H9 (cell line): Measurements from ENCODE around the gene LMF2. TPM values are rescaled to one million over a fixed set of nuclear protein-coding genes. Genes with fewer than 3 reads are reported as not detected.

ENCODE experiments used
- DNase-seq: peaks from one replicate; pipeline ENCODE4 v3.0.0-alpha.2; 2017
- H2AFZ ChIP-seq: one replicate; pipeline ENCODE4 v1.6.1; 2013; ENCODE audit warnings: mild to moderate bottlenecking, low read length, control low read depth, moderate library complexity
- H2AK5ac ChIP-seq: 2 replicates; pipeline ENCODE4 v1.6.1; 2013; ENCODE audit warnings: low read length, control low read depth, mixed read lengths; ENCODE audit not compliant: insufficient read length
- H2BK120ac ChIP-seq: one replicate; pipeline ENCODE4 v1.6.1; 2013; ENCODE audit warnings: low read depth, mild to moderate bottlenecking, low read length, control low read depth, inconsistent platforms; ENCODE audit not compliant: poor library complexity, severe bottlenecking
- H2BK12ac ChIP-seq: 2 replicates; pipeline ENCODE4 v1.6.1; 2013; ENCODE audit warnings: low read length, control low read depth, mixed read lengths, low read depth; ENCODE audit not compliant: insufficient read length
- H2BK15ac ChIP-seq: 2 replicates; pipeline ENCODE4 v1.6.1; 2013; ENCODE audit warnings: low read depth, low read length, control low read depth
- H2BK20ac ChIP-seq: one replicate; pipeline ENCODE4 v1.6.1; 2013; ENCODE audit warnings: low read depth, mild to moderate bottlenecking, low read length, control low read depth, inconsistent platforms; ENCODE audit not compliant: poor library complexity, severe bottlenecking
- H2BK5ac ChIP-seq: 2 replicates; pipeline ENCODE4 v1.6.1; 2013; ENCODE audit warnings: low read length, control low read depth, mixed read lengths; ENCODE audit not compliant: insufficient read length
- H3K14ac ChIP-seq: 2 replicates; pipeline ENCODE4 v1.6.1; 2013; ENCODE audit warnings: low read length, control low read depth; ENCODE audit not compliant: insufficient read depth
- H3K18ac ChIP-seq: 2 replicates; pipeline ENCODE4 v1.6.1; 2013; ENCODE audit warnings: low read depth, mild to moderate bottlenecking, mixed read lengths, low read length, control low read depth; ENCODE audit not compliant: insufficient read length
- H3K23ac ChIP-seq: 2 replicates; pipeline ENCODE4 v1.6.1; 2013; ENCODE audit warnings: low read length, control low read depth, mixed read lengths, low read depth; ENCODE audit not compliant: insufficient read length
- H3K23me2 ChIP-seq: 2 replicates; pipeline ENCODE4 v1.6.1; 2013; ENCODE audit warnings: low read depth, mild to moderate bottlenecking, mixed read lengths, low read length, control low read depth; ENCODE audit not compliant: insufficient read length, poor library complexity, severe bottlenecking
- H3K27ac ChIP-seq: 2 replicates; pipeline ENCODE4 v1.5.1; 2013; ENCODE audit warnings: low read length, control low read depth, mixed read lengths, low read depth; ENCODE audit not compliant: insufficient read length
- H3K27me3 ChIP-seq: 2 replicates; pipeline ENCODE4 v1.6.1; 2013; ENCODE audit warnings: low read length, control low read depth, inconsistent platforms; ENCODE audit not compliant: insufficient read depth
- H3K4ac ChIP-seq: 2 replicates; pipeline ENCODE4 v1.6.1; 2013; ENCODE audit warnings: low read depth, mild to moderate bottlenecking, control low read depth, inconsistent platforms, low read length, moderate library complexity
- H3K4me1 ChIP-seq: 2 replicates; pipeline ENCODE4 v1.6.1; 2013; ENCODE audit warnings: low read length, control low read depth, inconsistent platforms; ENCODE audit not compliant: insufficient read depth
- H3K4me2 ChIP-seq: 2 replicates; pipeline ENCODE4 v1.6.1; 2013; ENCODE audit warnings: low read length, control low read depth, mixed read lengths; ENCODE audit not compliant: insufficient read length, insufficient read depth
- H3K56ac ChIP-seq: 2 replicates; pipeline ENCODE4 v1.6.1; 2013; ENCODE audit warnings: low read depth, mild to moderate bottlenecking, mixed read lengths, low read length, control low read depth; ENCODE audit not compliant: insufficient read length
- H3K79me1 ChIP-seq: 2 replicates; pipeline ENCODE4 v1.6.1; 2013; ENCODE audit warnings: low read depth, mild to moderate bottlenecking, moderate library complexity, low read length, control low read depth, inconsistent platforms; ENCODE audit not compliant: insufficient read depth, poor library complexity, severe bottlenecking
- H3K79me2 ChIP-seq: 2 replicates; pipeline ENCODE4 v1.6.1; 2013; ENCODE audit warnings: low read length, control low read depth, inconsistent platforms; ENCODE audit not compliant: insufficient read depth
- H3K9ac ChIP-seq: 2 replicates; pipeline ENCODE4 v1.6.1; 2013; ENCODE audit warnings: low read length, control low read depth, mixed read lengths; ENCODE audit not compliant: insufficient read length; ENCODE audit errors: extremely low read depth
- H3K9me3 ChIP-seq: one replicate; pipeline ENCODE4 v1.6.1; 2013; ENCODE audit warnings: low read depth, low read length, inconsistent platforms; ENCODE audit not compliant: control insufficient read depth
- H3T11ph ChIP-seq: one replicate; pipeline ENCODE4 v1.6.1; 2013; ENCODE audit warnings: mild to moderate bottlenecking, low read length, control low read depth, inconsistent platforms
- H4K20me1 ChIP-seq: one replicate; pipeline ENCODE4 v1.6.1; 2013; ENCODE audit not compliant: control insufficient read depth, insufficient read length, insufficient read depth
- H4K5ac ChIP-seq: 2 replicates; pipeline ENCODE4 v1.6.1; 2013; ENCODE audit warnings: low read depth, mild to moderate bottlenecking, mixed read lengths, low read length, control low read depth; ENCODE audit not compliant: insufficient read length
- H4K8ac ChIP-seq: replicated peaks from 2 replicates; pipeline ENCODE4 v1.6.1; 2013; ENCODE audit warnings: low read length, control low read depth, mixed read lengths, low read depth; ENCODE audit not compliant: insufficient read length
- H4K91ac ChIP-seq: 2 replicates; pipeline ENCODE4 v1.6.1; 2013; ENCODE audit warnings: low read depth, mild to moderate bottlenecking, moderate library complexity, mixed read lengths, low read length, control low read depth; ENCODE audit not compliant: insufficient read length
- H3K27ac Mint-ChIP-seq, 3 experiments: 2 replicates in 2 of 3; 3 replicates in 1 of 3; pipeline ENCODE4 v1.8.0; 2020 to 2021; ENCODE audit warnings: mixed read lengths in 3 of 3, mild to moderate bottlenecking in 1 of 3, moderate library complexity in 1 of 3
- H3K27me3 Mint-ChIP-seq: 2 replicates; pipeline ENCODE4 v1.8.0; 2021; ENCODE audit warnings: low read depth, mild to moderate bottlenecking, moderate library complexity, mixed read lengths
- H3K36me3 Mint-ChIP-seq, 3 experiments: 2 replicates in 2 of 3; 3 replicates in 1 of 3; pipeline ENCODE4 v1.8.0; 2020 to 2021; ENCODE audit warnings: low read depth in 3 of 3, mixed read lengths in 3 of 3; ENCODE audit not compliant: insufficient read depth in 1 of 3
- H3K4me1 Mint-ChIP-seq, 2 experiments: 2 replicates each; pipeline ENCODE4 v1.8.0; 2020; ENCODE audit warnings: mixed read lengths in 2 of 2
- H3K4me3 Mint-ChIP-seq, 2 experiments: 2 replicates in 1 of 2; 3 replicates in 1 of 2; pipeline ENCODE4 v1.8.0; 2020 to 2021; ENCODE audit warnings: mild to moderate bottlenecking in 2 of 2, mixed read lengths in 2 of 2, moderate library complexity in 1 of 2
- H3K9me3 Mint-ChIP-seq, 2 experiments: 2 replicates in 1 of 2; 3 replicates in 1 of 2; pipeline ENCODE4 v1.8.0; 2020; ENCODE audit warnings: mild to moderate bottlenecking in 2 of 2, mixed read lengths in 2 of 2, moderate library complexity in 1 of 2
- WGBS: extraction: QIAGEN DNeasy Blood & Tissue Kit; methylation state at CpG from one replicate; pipeline ENCODE4 v1.1.7; 2013; ENCODE audit warnings: missing lambda C conversion rate, low lambda C conversion rate, mixed read lengths; ENCODE audit not compliant: insufficient read length; ENCODE audit errors: extremely low coverage; 5-methylcytosine and 5-hydroxymethylcytosine counted together
- total RNA-seq: library from RNA; stranded (reverse); gene quantifications from 2 replicates; pipeline ENCODE4 v1.2.1, GENCODE V29; 2021
- TF ChIP-seq, protein P1 (sequence below): fragments of 200-600 bp; sonication (generic); conservative IDR thresholded peaks from 3 replicates; pipeline ENCODE4 v1.8.0; 2021; ENCODE audit warnings: antibody characterized with exemption, mild to moderate bottlenecking

LMF2 gene
- total RNA-seq, 1 experiment from 2014 or later: 43.6 TPM

- no peak overlapping the region for H3K56ac ChIP-seq
- no peak overlapping the region for H2BK12ac ChIP-seq
- no peak overlapping the region for H3K4me3 Mint-ChIP-seq
- no peaks in the 10 kb centered on the region for H3K23me2 ChIP-seq
- no peak overlapping the region for H3K27ac Mint-ChIP-seq
- no peak overlapping the region for H3K18ac ChIP-seq
- no peak overlapping the region for H4K8ac ChIP-seq
- H2BK120ac ChIP-seq: no peak overlapping the region
- H3K79me2 ChIP-seq: 0 out of 2 replicates have a peak, but pooled peaks cover 2% of the 10 kb centered on the region
- no peak overlapping the region for H2BK15ac ChIP-seq
- peaks cover 7 to 65% (median 46%) of the 10 kb centered on the region in 3 experiments for H3K36me3 Mint-ChIP-seq
- no peak overlapping the region for H2AK5ac ChIP-seq
- no peak overlapping the region for H3K14ac ChIP-seq
- DNase-seq: no peak
- no peaks in the 10 kb centered on the region for H3K9me3 Mint-ChIP-seq
- H3K9me3 ChIP-seq: no peaks in the 10 kb centered on the region
- H3T11ph ChIP-seq: no peak overlapping the region
- TF ChIP-seq, protein P1, sequence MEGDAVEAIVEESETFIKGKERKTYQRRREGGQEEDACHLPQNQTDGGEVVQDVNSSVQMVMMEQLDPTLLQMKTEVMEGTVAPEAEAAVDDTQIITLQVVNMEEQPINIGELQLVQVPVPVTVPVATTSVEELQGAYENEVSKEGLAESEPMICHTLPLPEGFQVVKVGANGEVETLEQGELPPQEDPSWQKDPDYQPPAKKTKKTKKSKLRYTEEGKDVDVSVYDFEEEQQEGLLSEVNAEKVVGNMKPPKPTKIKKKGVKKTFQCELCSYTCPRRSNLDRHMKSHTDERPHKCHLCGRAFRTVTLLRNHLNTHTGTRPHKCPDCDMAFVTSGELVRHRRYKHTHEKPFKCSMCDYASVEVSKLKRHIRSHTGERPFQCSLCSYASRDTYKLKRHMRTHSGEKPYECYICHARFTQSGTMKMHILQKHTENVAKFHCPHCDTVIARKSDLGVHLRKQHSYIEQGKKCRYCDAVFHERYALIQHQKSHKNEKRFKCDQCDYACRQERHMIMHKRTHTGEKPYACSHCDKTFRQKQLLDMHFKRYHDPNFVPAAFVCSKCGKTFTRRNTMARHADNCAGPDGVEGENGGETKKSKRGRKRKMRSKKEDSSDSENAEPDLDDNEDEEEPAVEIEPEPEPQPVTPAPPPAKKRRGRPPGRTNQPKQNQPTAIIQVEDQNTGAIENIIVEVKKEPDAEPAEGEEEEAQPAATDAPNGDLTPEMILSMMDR: no peak
- WGBS: no CpG with 5 or more reads among the region's 8 CpGs
- H3K4me2 ChIP-seq: no peak overlapping the region
- H3K4ac ChIP-seq: no peak overlapping the region
- no peaks in the 10 kb centered on the region for H3K27me3 Mint-ChIP-seq
- no peak overlapping the region for H4K91ac ChIP-seq
- H2AFZ ChIP-seq: no peak overlapping the region
- no peaks in the 10 kb centered on the region for H3K27me3 ChIP-seq
- H3K79me1 ChIP-seq: no peaks in the 10 kb centered on the region
- no peaks in the 10 kb centered on the region for H3K4me1 Mint-ChIP-seq
- no peak overlapping the region for H2BK5ac ChIP-seq
- no peak overlapping the region for H3K9ac ChIP-seq
- H2BK20ac ChIP-seq: no peak overlapping the region
- peaks cover 3% of the 10 kb centered on the region for H4K20me1 ChIP-seq
- no peak overlapping the region for H4K5ac ChIP-seq
- H3K23ac ChIP-seq: no peak overlapping the region
- H3K4me1 ChIP-seq: no peaks in the 10 kb centered on the region
- H3K27ac ChIP-seq: no peak overlapping the region
These were observed 11.6 kb upstream of the LMF2 start for GRCh38 chr22:50519151-50519550.
